Panc1 (cell line): ENCODE data around the gene KLHL35. TPM values are rescaled to one million over a fixed set of nuclear protein-coding genes. Genes with fewer than 3 reads are reported as not detected.

ENCODE experiments used
- ATAC-seq: fragments of 200-7000 bp; cut with Tn5 transposase; 2 replicates; pipeline ENCODE4 v1.9.1; 2020; ENCODE audit warnings: mild to moderate bottlenecking, moderate library complexity
- BruUV-seq: library from RNA; stranded (reverse); fragments of 400-500 nt; replicated peaks from 2 replicates; lab custom pipeline; 2021; lab: Mats Ljungman, UMichigan
- CTCF ChIA-PET: fragments of 300-600 bp; sonication (Branson Sonifier 250); formaldehyde crosslinking; loops from one replicate; lab custom pipeline; 2022; ENCODE audit warnings: antibody characterized with exemption; lab: Charles Lee
- POLR2A ChIA-PET: fragments of 300-600 bp; sonication (Branson Sonifier 250); formaldehyde crosslinking; loops from one replicate; lab custom pipeline; 2022; ENCODE audit warnings: antibody characterized with exemption; lab: Charles Lee
- DNase-seq: peaks from one replicate; pipeline ENCODE4 v3.0.0-alpha.2; 2010; ENCODE audit warnings: low read depth, low spot score
- H3K27ac ChIP-seq: 2 replicates; pipeline ENCODE4 v1.5.1; 2011; ENCODE audit warnings: mild to moderate bottlenecking, low read length, inconsistent platforms
- H3K27me3 ChIP-seq: fragments of 200-500 bp; sonication (Bioruptor generic); 2 replicates; pipeline ENCODE4 v1.6.0; 2014; ENCODE audit warnings: low read length, inconsistent platforms; ENCODE audit not compliant: control insufficient read depth, insufficient read depth
- H3K36me3 ChIP-seq: fragments of 200-500 bp; sonication (Bioruptor generic); 2 replicates; pipeline ENCODE4 v1.5.1; 2014; ENCODE audit warnings: inconsistent platforms, mild to moderate bottlenecking, low read length, moderate library complexity; ENCODE audit not compliant: control insufficient read depth, insufficient read depth
- H3K4me1 ChIP-seq: 2 replicates; pipeline ENCODE4 v1.5.1; 2011; ENCODE audit warnings: inconsistent platforms, mild to moderate bottlenecking, low read length, moderate library complexity; ENCODE audit not compliant: control insufficient read depth, insufficient read depth
- H3K4me3 ChIP-seq, 2 experiments: 2 replicates each; pipeline ENCODE4 v1.5.1; 2011 to 2012; ENCODE audit warnings: low read depth in 2 of 2, low read length in 2 of 2, mild to moderate bottlenecking in 2 of 2, inconsistent platforms in 1 of 2, moderate library complexity in 1 of 2
- H3K9me3 ChIP-seq: fragments of 200-500 bp; sonication (Bioruptor generic); 2 replicates; pipeline ENCODE4 v1.5.1; 2014; ENCODE audit warnings: low read depth, mild to moderate bottlenecking, inconsistent platforms, low read length, moderate library complexity; ENCODE audit not compliant: control insufficient read depth, insufficient read depth
- CTCF ChIP-seq: fragments of 450-650 bp; IDR thresholded peaks from 2 replicates; pipeline ENCODE4 v1.5.1; 2017; ENCODE audit warnings: mild to moderate bottlenecking
- POLR2AphosphoS5 ChIP-seq: IDR thresholded peaks from 2 replicates; pipeline ENCODE4 v1.6.1; 2012; ENCODE audit warnings: mild to moderate bottlenecking, low read depth, low read length, moderate library complexity
- REST ChIP-seq, 2 experiments: IDR thresholded peaks; 2 replicates each; pipeline ENCODE4 v1.6.1; 2011 to 2012; ENCODE audit warnings: low read depth in 2 of 2, control low read depth in 1 of 2, low read length in 1 of 2, mild to moderate bottlenecking in 1 of 2, moderate library complexity in 1 of 2; ENCODE audit not compliant: insufficient read depth in 1 of 2
- SIN3A ChIP-seq: IDR thresholded peaks from 2 replicates; pipeline ENCODE4 v1.6.1; 2012; ENCODE audit warnings: low read depth, mild to moderate bottlenecking, low read length, moderate library complexity, borderline replicate concordance; ENCODE audit not compliant: insufficient read depth
- TCF7L2 ChIP-seq: IDR thresholded peaks from 2 replicates; pipeline ENCODE4 v1.6.1; 2011; ENCODE audit warnings: mild to moderate bottlenecking, low read depth, low read length, inconsistent platforms
- in situ Hi-C: cut with HindIII; loops from 2 replicates; pipeline ENCODE4 v1.10.0; 2016; ENCODE audit warnings: low sequenced_read_pairs, low pct_unique_long_range_greater_than_20kb
- intact Hi-C: fragments of 100-400 bp; cut with micrococcal nuclease; formaldehyde crosslinking; loops from one replicate; pipeline ENCODE4 v1.10.0; 2022; ENCODE audit not compliant: unreplicated experiment
- total RNA-seq: library from RNA; stranded (reverse); gene quantifications from one replicate; pipeline ENCODE4 v1.2.1, GENCODE V29; 2021; ENCODE audit not compliant: unreplicated experiment

The KLHL35 gene
- total RNA-seq, 1 experiment from 2014 or later = 10.9 TPM

- H3K36me3 ChIP-seq = no peaks in the 10 kb centered on the region
- H3K27ac ChIP-seq = no peak overlapping the region
- POLR2A ChIA-PET = no interaction called here
- no peaks in the 10 kb centered on the region for H3K9me3 ChIP-seq
- no peak for ATAC-seq
- CTCF ChIA-PET = no interaction called here
- H3K4me1 ChIP-seq = no peaks in the 10 kb centered on the region
- no peak for TF ChIP-seq SIN3A
- no peak for TF ChIP-seq TCF7L2
- no peak for TF ChIP-seq REST (IDR thresholded peaks at IDR 0.05; ENCODE audit: insufficient read depth in 1 of 2, low read depth in 2 of 2, low read length in 1 of 2)
- no peak for TF ChIP-seq POLR2AphosphoS5
- no peak for TF ChIP-seq CTCF
- in situ Hi-C loops (no loop called here), intact Hi-C loops (no loop called here)
- no peak overlapping the region for H3K4me3 ChIP-seq
- no TSS peak for BruUV-seq
- no peaks in the 10 kb centered on the region for H3K27me3 ChIP-seq
- DNase-seq = no peak
These were observed 40.7 kb upstream of the KLHL35 start for GRCh38 chr11:75473684-75474083.

- no TSS peak for BruUV-seq
- intact Hi-C loops (no loop called here), in situ Hi-C loops (no loop called here)
- DNase-seq = no peak
- no peak overlapping the region for H3K27ac ChIP-seq
- H3K4me1 ChIP-seq = no peaks in the 10 kb centered on the region
- no peaks in the 10 kb centered on the region for H3K9me3 ChIP-seq
- POLR2A ChIA-PET = no interaction called here
- no peaks in the 10 kb centered on the region for H3K27me3 ChIP-seq
- H3K36me3 ChIP-seq = no peaks in the 10 kb centered on the region
- no peak overlapping the region for H3K4me3 ChIP-seq
- CTCF ChIA-PET = no interaction called here
- no peak for TF ChIP-seq REST (IDR thresholded peaks at IDR 0.05; ENCODE audit: insufficient read depth in 1 of 2, low read depth in 2 of 2, low read length in 1 of 2)
- no peak for TF ChIP-seq POLR2AphosphoS5
- no peak for TF ChIP-seq CTCF
- no peak for TF ChIP-seq TCF7L2
- TF ChIP-seq SIN3A = no peak
- no peak for ATAC-seq
These were observed 39.2 kb upstream of the KLHL35 start for GRCh38 chr11:75472081-75472732.
